Neural cell (in vitro differentiated cells): ENCODE measurements around the gene AK2. TPM values are rescaled to one million over a fixed set of nuclear protein-coding genes. Genes with fewer than 3 reads are reported as not detected.

Experiments
- H2AFZ ChIP-seq: fragments of 200-600, 300-800 bp; sonication (generic), shearing (Covaris generic); 2 replicates; pipeline ENCODE4 v1.6.0; 2014; ENCODE audit warnings: low read depth, mild to moderate bottlenecking, antibody characterized with exemption, low read length, moderate library complexity
- H3F3A ChIP-seq: fragments of 200-600 bp; shearing (Covaris generic); 2 replicates; pipeline ENCODE4 v1.6.1; 2016; ENCODE audit warnings: mild to moderate bottlenecking, moderate library complexity, mixed read lengths, antibody characterized with exemption, low read length; ENCODE audit not compliant: insufficient read depth, poor library complexity, severe bottlenecking
- H3K27ac ChIP-seq: fragments of 200-600, 300-800 bp; sonication (generic), shearing (Covaris generic); 2 replicates; pipeline ENCODE4 v1.5.1; 2014; ENCODE audit warnings: mild to moderate bottlenecking, low read length, moderate library complexity
- H3K27me3 ChIP-seq: fragments of 300-800, 200-600 bp; sonication (generic), shearing (Covaris generic); 2 replicates; pipeline ENCODE4 v1.6.0; 2014; ENCODE audit warnings: mild to moderate bottlenecking, low read depth, low read length, moderate library complexity; ENCODE audit not compliant: insufficient read depth
- H3K36me3 ChIP-seq: fragments of 300-800, 200-600 bp; sonication (generic), shearing (Covaris generic); 2 replicates; pipeline ENCODE4 v1.5.1; 2014; ENCODE audit warnings: mild to moderate bottlenecking, antibody characterized with exemption, low read length, moderate library complexity; ENCODE audit not compliant: insufficient read depth
- H3K4me2 ChIP-seq: fragments of 300-800, 200-600 bp; sonication (generic), shearing (Covaris generic); 2 replicates; pipeline ENCODE4 v1.6.0; 2014; ENCODE audit warnings: mild to moderate bottlenecking, low read length
- H3K4me3 ChIP-seq: fragments of 300-800, 200-600 bp; sonication (generic), shearing (Covaris generic); 2 replicates; pipeline ENCODE4 v1.5.1; 2014; ENCODE audit warnings: mild to moderate bottlenecking, low read length, moderate library complexity
- H3K79me2 ChIP-seq: fragments of 200-600 bp; shearing (Covaris generic); replicated peaks from 2 replicates; pipeline ENCODE4 v1.6.0; 2014; ENCODE audit warnings: mild to moderate bottlenecking, low read length, moderate library complexity; ENCODE audit not compliant: insufficient read depth
- H3K9ac ChIP-seq: fragments of 300-800, 200-600 bp; sonication (generic), shearing (Covaris generic); 2 replicates; pipeline ENCODE4 v1.6.1; 2016; ENCODE audit warnings: mild to moderate bottlenecking, low read length, mixed read lengths
- H3K9me2 ChIP-seq: fragments of 200-600 bp; shearing (Covaris generic); 2 replicates; pipeline ENCODE4 v1.6.1; 2016; ENCODE audit warnings: mild to moderate bottlenecking, low read length, mixed read lengths; ENCODE audit not compliant: insufficient read depth
- H3K9me3 ChIP-seq: fragments of 200-600, 300-800 bp; sonication (generic), shearing (Covaris generic); 2 replicates; pipeline ENCODE4 v1.6.1; 2016; ENCODE audit warnings: mild to moderate bottlenecking, mixed run types, low read length, moderate library complexity, mixed read lengths
- H4K20me1 ChIP-seq: fragments of 200-600 bp; shearing (Covaris generic); 2 replicates; pipeline ENCODE4 v1.6.1; 2016; ENCODE audit warnings: mild to moderate bottlenecking, mixed run types; ENCODE audit not compliant: insufficient read depth
- CTCF ChIP-seq: fragments of 450-650 bp; IDR thresholded peaks from 2 replicates; pipeline ENCODE4 v1.5.1; 2014; ENCODE audit warnings: antibody characterized with exemption, mild to moderate bottlenecking, moderate library complexity; ENCODE audit not compliant: poor library complexity, severe bottlenecking
- EP300 ChIP-seq: fragments of 450-650 bp; conservative IDR thresholded peaks from 2 replicates; pipeline ENCODE4 v1.6.1; 2014; ENCODE audit warnings: antibody characterized with exemption, mild to moderate bottlenecking, moderate library complexity; ENCODE audit not compliant: poor library complexity, severe bottlenecking
- EZH2 ChIP-seq: fragments of 200-600, 300-800 bp; shearing (Covaris generic), sonication (generic); IDR thresholded peaks from 2 replicates; pipeline ENCODE4 v1.6.1; 2014; ENCODE audit warnings: antibody characterized with exemption, low read length, borderline replicate concordance, mild to moderate bottlenecking; ENCODE audit not compliant: insufficient read depth, poor library complexity, severe bottlenecking
- MXI1 ChIP-seq: fragments of 450-650 bp; conservative IDR thresholded peaks from 2 replicates; pipeline ENCODE4 v1.6.1; 2014; ENCODE audit warnings: antibody characterized with exemption, mild to moderate bottlenecking; ENCODE audit not compliant: poor library complexity, severe bottlenecking
- POLR2AphosphoS5 ChIP-seq: IDR thresholded peaks from 2 replicates; pipeline ENCODE4 v1.6.1; 2012
- RAD21 ChIP-seq: fragments of 450-650 bp; conservative IDR thresholded peaks from 2 replicates; pipeline ENCODE4 v1.6.1; 2014; ENCODE audit warnings: antibody characterized with exemption, mild to moderate bottlenecking, moderate library complexity
- SMC3 ChIP-seq: fragments of 450-650 bp; conservative IDR thresholded peaks from 2 replicates; pipeline ENCODE4 v1.6.1; 2014; ENCODE audit warnings: antibody characterized with exemption, mild to moderate bottlenecking, moderate library complexity; ENCODE audit not compliant: poor library complexity
- TAF1 ChIP-seq: IDR thresholded peaks from 2 replicates; pipeline ENCODE4 v1.6.1; 2012; ENCODE audit warnings: low read depth
- polyA plus RNA-seq: library from polyadenylated mRNA; depleted of rRNA; stranded (reverse); fragments of >200 nt; gene quantifications from 2 replicates; pipeline ENCODE4 v1.2.3, GENCODE V29; 2014
- TF ChIP-seq, protein P1 (sequence below): IDR thresholded peaks from 2 replicates; pipeline ENCODE4 v1.6.1; 2012; ENCODE audit warnings: borderline replicate concordance

AK2 gene
- polyA plus RNA-seq, 1 donor from 2014 or later: 107 TPM

GRCh38 chr1:33005117-33005837 is 31.4 kb downstream of the AK2 start:
- no peaks in the 10 kb centered on the region for H3F3A ChIP-seq
- no peaks in the 10 kb centered on the region for H3K79me2 ChIP-seq
- H3K36me3 ChIP-seq: peaks cover 5% of the 10 kb centered on the region
- no peaks in the 10 kb centered on the region for H3K9me2 ChIP-seq
- no peaks in the 10 kb centered on the region for H3K27me3 ChIP-seq
- H4K20me1 ChIP-seq: no peaks in the 10 kb centered on the region
- TF ChIP-seq, protein P1, sequence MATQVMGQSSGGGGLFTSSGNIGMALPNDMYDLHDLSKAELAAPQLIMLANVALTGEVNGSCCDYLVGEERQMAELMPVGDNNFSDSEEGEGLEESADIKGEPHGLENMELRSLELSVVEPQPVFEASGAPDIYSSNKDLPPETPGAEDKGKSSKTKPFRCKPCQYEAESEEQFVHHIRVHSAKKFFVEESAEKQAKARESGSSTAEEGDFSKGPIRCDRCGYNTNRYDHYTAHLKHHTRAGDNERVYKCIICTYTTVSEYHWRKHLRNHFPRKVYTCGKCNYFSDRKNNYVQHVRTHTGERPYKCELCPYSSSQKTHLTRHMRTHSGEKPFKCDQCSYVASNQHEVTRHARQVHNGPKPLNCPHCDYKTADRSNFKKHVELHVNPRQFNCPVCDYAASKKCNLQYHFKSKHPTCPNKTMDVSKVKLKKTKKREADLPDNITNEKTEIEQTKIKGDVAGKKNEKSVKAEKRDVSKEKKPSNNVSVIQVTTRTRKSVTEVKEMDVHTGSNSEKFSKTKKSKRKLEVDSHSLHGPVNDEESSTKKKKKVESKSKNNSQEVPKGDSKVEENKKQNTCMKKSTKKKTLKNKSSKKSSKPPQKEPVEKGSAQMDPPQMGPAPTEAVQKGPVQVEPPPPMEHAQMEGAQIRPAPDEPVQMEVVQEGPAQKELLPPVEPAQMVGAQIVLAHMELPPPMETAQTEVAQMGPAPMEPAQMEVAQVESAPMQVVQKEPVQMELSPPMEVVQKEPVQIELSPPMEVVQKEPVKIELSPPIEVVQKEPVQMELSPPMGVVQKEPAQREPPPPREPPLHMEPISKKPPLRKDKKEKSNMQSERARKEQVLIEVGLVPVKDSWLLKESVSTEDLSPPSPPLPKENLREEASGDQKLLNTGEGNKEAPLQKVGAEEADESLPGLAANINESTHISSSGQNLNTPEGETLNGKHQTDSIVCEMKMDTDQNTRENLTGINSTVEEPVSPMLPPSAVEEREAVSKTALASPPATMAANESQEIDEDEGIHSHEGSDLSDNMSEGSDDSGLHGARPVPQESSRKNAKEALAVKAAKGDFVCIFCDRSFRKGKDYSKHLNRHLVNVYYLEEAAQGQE: no peak
- TF ChIP-seq EP300 (no peak), RAD21 (no peak), TAF1 (no peak), SMC3 (no peak), CTCF (no peak), POLR2AphosphoS5 (no peak), MXI1 (no peak), EZH2 (no peak)
- no peak overlapping the region for H3K4me2 ChIP-seq
- no peak overlapping the region for H3K4me3 ChIP-seq
- no peak overlapping the region for H2AFZ ChIP-seq
- H3K27ac ChIP-seq: no peak overlapping the region
- no peaks in the 10 kb centered on the region for H3K9me3 ChIP-seq
- H3K9ac ChIP-seq: no peak overlapping the region

DNA sequence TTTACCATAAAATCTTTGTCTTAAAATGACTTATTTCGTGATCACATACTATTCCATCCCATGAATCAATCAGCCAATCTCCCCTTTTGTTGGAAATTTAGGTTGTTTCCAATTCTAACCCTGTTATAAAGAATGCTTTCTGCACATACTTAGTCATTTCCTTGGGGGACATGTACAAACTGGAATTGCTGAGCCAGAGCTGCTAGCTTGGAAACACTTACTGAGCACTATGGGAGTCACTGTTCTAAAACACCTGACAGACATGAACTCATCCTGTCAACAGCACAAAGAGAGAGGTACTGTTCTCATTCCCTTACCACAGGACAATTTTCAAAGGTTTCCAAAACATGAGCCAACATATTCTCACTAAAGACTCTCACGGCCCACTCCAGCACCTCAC is 32.1 kb downstream of the AK2 start:
- no peak overlapping the region for H3K4me3 ChIP-seq
- H3K9me3 ChIP-seq: no peaks in the 10 kb centered on the region
- H3K27ac ChIP-seq: no peak overlapping the region
- no peaks in the 10 kb centered on the region for H4K20me1 ChIP-seq
- no peak overlapping the region for H2AFZ ChIP-seq
- TF ChIP-seq SMC3 (no peak), EP300 (no peak), EZH2 (no peak), POLR2AphosphoS5 (no peak), TAF1 (no peak), MXI1 (no peak), CTCF (no peak), RAD21 (no peak)
- TF ChIP-seq, protein P1: no peak
- no peaks in the 10 kb centered on the region for H3F3A ChIP-seq
- H3K36me3 ChIP-seq: peaks cover 5% of the 10 kb centered on the region
- no peak overlapping the region for H3K9ac ChIP-seq
- H3K9me2 ChIP-seq: no peaks in the 10 kb centered on the region
- H3K27me3 ChIP-seq: no peaks in the 10 kb centered on the region
- H3K79me2 ChIP-seq: no peaks in the 10 kb centered on the region
- H3K4me2 ChIP-seq: no peak overlapping the region
